HG03025 (cell line): Measurements from ENCODE around the gene DTD1.

Experiments
- ATAC-seq: cut with Tn5 transposase; IDR thresholded peaks from one replicate; pipeline ENCODE4 v1.9.1; 2021; ENCODE audit warnings: mild to moderate bottlenecking, moderate library complexity; ENCODE audit not compliant: unreplicated experiment, low FRiP score

DTD1 gene

GRCh38 chr20:18698735-18699380 lies 111.0 kb downstream of the DTD1 start:
- ATAC-seq, result no peak

GRCh38 chr20:18701969-18702368 lies 114.1 kb downstream of the DTD1 start:
- no peak for ATAC-seq

- no peak for ATAC-seq
Measured at GRCh38 chr20:18702736-18703135, 114.9 kb downstream of the DTD1 start.

- ATAC-seq, result no peak
Measured at GRCh38 chr20:18705490-18705889, 117.6 kb downstream of the DTD1 start.

- ATAC-seq, result no peak
Measured at GRCh38 chr20:18705910-18706309, 118.1 kb downstream of the DTD1 start.

- ATAC-seq, result no peak
Measured at GRCh38 chr20:18712131-18712530, 124.3 kb downstream of the DTD1 start.

GRCh38 chr20:18712882-18713281 lies 125.0 kb downstream of the DTD1 start:
- no peak for ATAC-seq

- no peak for ATAC-seq
Measured at GRCh38 chr20:18715564-18715963, 127.7 kb downstream of the DTD1 start.

- no peak for ATAC-seq
Measured at GRCh38 chr20:18717062-18717461, 129.2 kb downstream of the DTD1 start.

- no peak for ATAC-seq
Measured at GRCh38 chr20:18718129-18718528, 130.3 kb downstream of the DTD1 start.

- no peak for ATAC-seq
Measured at GRCh38 chr20:18719426-18719825, 131.6 kb downstream of the DTD1 start.

GRCh38 chr20:18721551-18722115 lies 133.8 kb downstream of the DTD1 start:
- ATAC-seq, result no peak

- no peak for ATAC-seq
Measured at GRCh38 chr20:18722371-18722770, 134.5 kb downstream of the DTD1 start.

- ATAC-seq, result no peak
Measured at GRCh38 chr20:18724077-18724476, 136.2 kb downstream of the DTD1 start.

GRCh38 chr20:18724788-18725464 lies 137.1 kb downstream of the DTD1 start:
- no peak for ATAC-seq

- no peak for ATAC-seq
Measured at GRCh38 chr20:18727032-18727508, 139.2 kb downstream of the DTD1 start.

- peak; percentile 96 for ATAC-seq
Measured at GRCh38 chr20:18728165-18728869, 140.5 kb downstream of the DTD1 start.

GRCh38 chr20:18728870-18729224 lies 141.0 kb downstream of the DTD1 start:
- peak; percentile 24 for ATAC-seq

- no peak for ATAC-seq
Measured at GRCh38 chr20:18729231-18729825, 141.5 kb downstream of the DTD1 start.

- no peak for ATAC-seq
Measured at GRCh38 chr20:18731940-18732339, 144.1 kb downstream of the DTD1 start.
